ENCODE data around the gene APELA.

DNA sequence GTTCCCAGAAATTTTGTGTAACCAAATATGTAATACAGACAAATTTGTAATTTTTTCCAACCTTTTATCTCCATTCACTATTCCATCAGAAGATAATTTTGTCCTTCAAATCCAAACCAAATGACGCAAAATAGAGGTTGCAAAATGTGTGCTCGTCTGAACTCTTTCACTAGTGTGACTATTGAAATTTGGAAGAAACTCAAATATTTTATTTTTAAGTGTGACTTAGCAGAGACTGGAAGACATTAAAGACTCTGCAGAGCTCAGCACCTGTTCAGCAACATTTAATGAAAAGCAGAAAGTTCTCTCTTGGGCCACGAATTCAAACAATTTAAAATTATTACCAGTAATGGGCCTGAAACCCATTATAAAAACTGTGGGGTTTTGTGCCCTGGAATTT, 30.0 kb upstream of the APELA start:
- TF ChIP-seq, protein P1, sequence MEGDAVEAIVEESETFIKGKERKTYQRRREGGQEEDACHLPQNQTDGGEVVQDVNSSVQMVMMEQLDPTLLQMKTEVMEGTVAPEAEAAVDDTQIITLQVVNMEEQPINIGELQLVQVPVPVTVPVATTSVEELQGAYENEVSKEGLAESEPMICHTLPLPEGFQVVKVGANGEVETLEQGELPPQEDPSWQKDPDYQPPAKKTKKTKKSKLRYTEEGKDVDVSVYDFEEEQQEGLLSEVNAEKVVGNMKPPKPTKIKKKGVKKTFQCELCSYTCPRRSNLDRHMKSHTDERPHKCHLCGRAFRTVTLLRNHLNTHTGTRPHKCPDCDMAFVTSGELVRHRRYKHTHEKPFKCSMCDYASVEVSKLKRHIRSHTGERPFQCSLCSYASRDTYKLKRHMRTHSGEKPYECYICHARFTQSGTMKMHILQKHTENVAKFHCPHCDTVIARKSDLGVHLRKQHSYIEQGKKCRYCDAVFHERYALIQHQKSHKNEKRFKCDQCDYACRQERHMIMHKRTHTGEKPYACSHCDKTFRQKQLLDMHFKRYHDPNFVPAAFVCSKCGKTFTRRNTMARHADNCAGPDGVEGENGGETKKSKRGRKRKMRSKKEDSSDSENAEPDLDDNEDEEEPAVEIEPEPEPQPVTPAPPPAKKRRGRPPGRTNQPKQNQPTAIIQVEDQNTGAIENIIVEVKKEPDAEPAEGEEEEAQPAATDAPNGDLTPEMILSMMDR (conservative IDR thresholded peaks at IDR 0.05): no peak
- no peak for TF ChIP-seq ZFX (IDR thresholded peaks at IDR 0.05)
